RWPE2 (cell line): Measurements from ENCODE around the gene EME1.
"Not testable (repeated sequence)": the region's sequence is repeated elsewhere in the genome, so short reads cannot be mapped to it uniquely, and the experiment has no call there.

Experiments used
- ATAC-seq: fragments of 200-7000 bp; cut with Tn5 transposase; 3 replicates; pipeline ENCODE4 v1.9.1; 2021; ENCODE audit warnings: low read depth
- DNase-seq: peaks from one replicate; pipeline ENCODE4 v3.0.0-alpha.2; 2020; ENCODE audit warnings: low spot score
- H3K27ac ChIP-seq: fragments of 450-650 bp; 2 replicates; pipeline ENCODE4 v1.5.1; 2017; ENCODE audit warnings: mild to moderate bottlenecking; ENCODE audit not compliant: poor library complexity, severe bottlenecking
- H3K27me3 ChIP-seq: fragments of 250-450 bp; sonication (Bioruptor Pico); 2 replicates; pipeline ENCODE4 v1.5.1; 2021; ENCODE audit warnings: mild to moderate bottlenecking, moderate library complexity; ENCODE audit not compliant: insufficient read depth, poor library complexity, severe bottlenecking
- H3K36me3 ChIP-seq: fragments of 250-450 bp; sonication (Bioruptor Pico); 2 replicates; pipeline ENCODE4 v1.5.1; 2020; ENCODE audit warnings: low read depth, mild to moderate bottlenecking, moderate library complexity
- H3K4me1 ChIP-seq: fragments of 250-450 bp; sonication (Bioruptor Pico); 2 replicates; pipeline ENCODE4 v1.5.1; 2021; ENCODE audit warnings: mild to moderate bottlenecking, moderate library complexity; ENCODE audit not compliant: insufficient read depth, poor library complexity, severe bottlenecking
- H3K4me3 ChIP-seq: fragments of 250-450 bp; sonication (Bioruptor Pico); 2 replicates; pipeline ENCODE4 v1.5.1; 2021; ENCODE audit warnings: mild to moderate bottlenecking, moderate library complexity; ENCODE audit not compliant: severe bottlenecking
- H3K9me3 ChIP-seq: fragments of 250-450 bp; sonication (Bioruptor Pico); 2 replicates; pipeline ENCODE4 v1.5.1; 2021; ENCODE audit warnings: mild to moderate bottlenecking, moderate library complexity; ENCODE audit not compliant: severe bottlenecking
- CTCF ChIP-seq: fragments of 450-650 bp; IDR thresholded peaks from one replicate; pipeline ENCODE4 v1.5.1; 2017; ENCODE audit warnings: mild to moderate bottlenecking, moderate library complexity; ENCODE audit not compliant: poor library complexity, severe bottlenecking

EME1 gene

GRCh38 chr17:50407921-50408320, 34.9 kb downstream of the EME1 start:
- no peak for ATAC-seq
- H3K4me3 ChIP-seq = no peak overlapping the region
- no peak for DNase-seq
- H3K27me3 ChIP-seq = no peaks in the 10 kb centered on the region
- H3K4me1 ChIP-seq = no peaks in the 10 kb centered on the region
- no peaks in the 10 kb centered on the region for H3K36me3 ChIP-seq
- no peak overlapping the region for H3K27ac ChIP-seq
- TF ChIP-seq CTCF = no peak
- no peaks in the 10 kb centered on the region for H3K9me3 ChIP-seq

DNA sequence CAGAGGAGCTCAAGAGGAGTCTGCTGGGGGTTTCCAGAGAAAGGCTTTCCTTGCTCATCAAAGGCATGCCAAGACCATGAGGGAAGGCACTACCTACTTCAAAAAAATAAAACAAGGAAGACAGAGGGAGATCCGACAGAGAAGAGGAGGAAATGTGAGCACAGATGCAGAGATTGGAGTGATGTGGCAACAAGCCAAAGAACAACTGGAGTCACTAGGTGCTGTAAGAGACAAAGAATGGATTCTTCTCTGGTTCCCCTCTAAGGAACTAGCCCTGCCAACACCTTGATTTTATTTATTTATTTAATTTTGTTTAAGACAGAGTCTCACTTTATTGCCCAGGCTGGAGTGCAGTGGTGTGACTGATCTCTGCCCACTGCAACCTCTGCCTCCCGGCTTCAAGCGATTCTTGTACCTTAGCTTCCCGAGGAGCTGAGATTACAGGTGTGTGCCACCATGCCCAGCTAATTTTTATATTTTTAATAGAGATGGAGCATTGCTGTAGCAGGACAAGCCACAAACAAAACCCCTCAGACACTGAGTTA, 39.2 kb downstream of the EME1 start:
- no peak overlapping the region for H3K4me3 ChIP-seq
- H3K36me3 ChIP-seq = no peaks in the 10 kb centered on the region
- no peak overlapping the region for H3K27ac ChIP-seq
- no peak for ATAC-seq
- no peak for DNase-seq
- H3K9me3 ChIP-seq = no peaks in the 10 kb centered on the region
- no peaks in the 10 kb centered on the region for H3K27me3 ChIP-seq
- H3K4me1 ChIP-seq = peaks cover 5% of the 10 kb centered on the region
- TF ChIP-seq CTCF = no peak

DNA sequence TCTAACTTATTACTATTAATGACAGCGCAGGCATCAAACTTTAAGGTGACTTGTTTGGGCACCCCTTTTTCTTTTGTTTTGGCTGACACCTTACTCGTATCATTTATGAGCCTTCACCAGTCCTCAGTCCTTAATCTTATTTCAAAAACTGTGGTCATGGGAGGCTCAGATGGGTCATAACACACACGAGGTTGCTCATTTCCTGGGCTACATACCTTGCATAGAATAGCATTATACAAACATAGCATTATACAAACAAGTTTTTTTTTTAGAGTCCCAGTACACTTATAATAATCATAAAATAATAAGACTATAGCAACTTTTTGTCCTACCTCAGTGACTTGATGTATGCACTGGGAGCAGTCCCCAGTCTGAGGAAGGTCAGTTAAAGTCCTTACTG, 41.8 kb downstream of the EME1 start:
- peaks cover 5% of the 10 kb centered on the region for H3K4me1 ChIP-seq
- no peak overlapping the region for H3K27ac ChIP-seq
- H3K4me3 ChIP-seq = no peak overlapping the region
- ATAC-seq (no peak), DNase-seq (no peak)
- TF ChIP-seq CTCF = no peak
- H3K9me3 ChIP-seq = no peaks in the 10 kb centered on the region
- H3K27me3 ChIP-seq = no peaks in the 10 kb centered on the region
- no peaks in the 10 kb centered on the region for H3K36me3 ChIP-seq

DNA sequence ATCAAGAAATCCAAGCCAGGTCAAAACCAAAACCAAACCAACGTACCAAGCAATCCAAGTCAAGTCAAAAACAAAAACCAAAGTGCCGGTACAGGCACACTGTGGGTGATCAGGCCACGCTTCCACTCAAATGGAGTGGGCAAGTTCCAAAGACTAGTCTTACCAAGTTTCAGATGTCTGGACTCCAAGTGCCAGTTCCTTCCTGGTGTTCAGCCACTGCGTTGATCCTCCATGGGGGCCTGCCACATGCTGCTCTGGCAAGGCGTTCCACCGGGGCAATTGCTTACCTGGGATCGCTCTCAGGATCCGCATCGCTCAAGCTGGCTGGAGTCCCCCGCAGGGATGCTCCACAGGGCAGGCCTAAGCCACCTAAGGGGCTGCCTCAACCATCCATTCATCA, 46.5 kb downstream of the EME1 start:
- ATAC-seq, H3K27me3 ChIP-seq, H3K36me3 ChIP-seq, H3K9me3 ChIP-seq, DNase-seq, H3K27ac ChIP-seq, H3K4me3 ChIP-seq: not testable (repeated sequence)
- H3K4me1 ChIP-seq = peaks cover 26% of the 10 kb centered on the region

DNA sequence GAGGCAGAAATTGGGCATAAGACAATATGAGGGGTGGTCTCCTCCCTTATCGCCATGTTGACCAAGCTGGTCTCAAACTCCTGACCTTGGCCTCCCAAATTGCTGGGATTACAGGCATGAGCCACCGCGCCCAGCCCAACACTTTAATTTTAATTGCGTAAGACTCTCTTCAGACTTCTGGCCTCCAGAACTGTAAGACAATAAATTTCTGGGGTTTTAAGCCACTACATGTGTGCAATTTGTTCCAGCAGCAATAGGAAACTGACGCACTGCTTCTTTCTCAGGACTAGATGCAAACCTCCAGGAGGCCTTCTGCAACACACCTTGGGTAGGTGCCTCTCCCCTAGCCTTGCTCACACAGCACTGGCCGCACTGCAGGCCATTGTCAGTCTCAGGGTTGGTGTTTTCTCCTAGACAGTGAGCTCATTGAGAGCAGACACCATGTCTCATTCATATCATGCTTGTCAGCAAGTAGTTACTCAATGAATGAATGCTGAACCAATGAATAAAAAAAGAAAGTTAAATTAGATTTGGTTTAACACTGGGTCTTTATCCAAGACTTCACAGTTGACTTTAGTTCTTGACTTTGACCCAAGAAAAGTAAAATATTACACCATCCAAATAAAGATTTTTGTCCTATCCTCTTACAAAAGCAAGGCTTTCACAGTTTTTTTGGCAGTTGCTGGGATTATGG, 47.5 kb downstream of the EME1 start:
- Histone ChIP-seq H3K9me3 (no peaks in the 10 kb centered on the region), H3K4me3 (no peak overlapping the region), H3K4me1 (peaks cover 31% of the 10 kb centered on the region), H3K27ac (peak overlapping the region; percentile 92), H3K27me3 (no peaks in the 10 kb centered on the region), H3K36me3 (no peaks in the 10 kb centered on the region)
- TF ChIP-seq CTCF = no peak
- DNase-seq (no peak), ATAC-seq (no peak)
